Transverse colon (tissue), 4 donors: ENCODE data around the gene FNIP2. TPM values are rescaled to one million over a fixed set of nuclear protein-coding genes. Genes with fewer than 3 reads are reported as not detected.

Source experiments
- DNase-seq: peaks from one replicate; pipeline ENCODE4 v3.0.0-alpha.2; 2019
- H3K27ac ChIP-seq, 4 donors: fragments of 200-600 bp; sonication (generic); 2 replicates each; pipeline ENCODE4 v1.5.1; 2016 to 2018; ENCODE audit warnings: inconsistent platforms in 4 of 4
- H3K27me3 ChIP-seq: fragments of 200-600 bp; sonication (generic); 2 replicates; pipeline ENCODE4 v1.5.1; 2017; ENCODE audit warnings: inconsistent platforms
- H3K36me3 ChIP-seq, 4 donors: fragments of 200-600 bp; sonication (generic); 2 replicates each; pipeline ENCODE4 v1.5.1; 2017 to 2019; ENCODE audit warnings: inconsistent platforms in 4 of 4
- H3K4me1 ChIP-seq, 4 donors: fragments of 200-600 bp; sonication (generic); 2 replicates each; pipeline ENCODE4 v1.5.1; 2017 to 2020; ENCODE audit warnings: inconsistent platforms in 4 of 4
- H3K4me3 ChIP-seq, 4 donors: fragments of 200-600 bp; sonication (generic); 1 replicate in 1 of 4; 2 replicates in 3 of 4; pipeline versions ENCODE4 v1.5.1 to v1.6.1; 2017 to 2019; ENCODE audit warnings: inconsistent platforms in 4 of 4
- H3K9me3 ChIP-seq, 2 donors: fragments of 200-600 bp; sonication (generic); 2 replicates each; pipeline ENCODE4 v1.5.1; 2017 to 2019; ENCODE audit warnings: inconsistent platforms in 2 of 2
- CTCF ChIP-seq, 5 experiments: fragments of 200-600 bp in 3 of 5; fragments of 450-650 bp in 2 of 5; sonication (generic) in 3 of 5; IDR thresholded peaks; 1 replicate in 2 of 5; 2 replicates in 3 of 5; pipeline ENCODE4 v1.5.1; 2016 to 2017; ENCODE audit warnings: antibody characterized with exemption in 5 of 5, inconsistent platforms in 3 of 5, mild to moderate bottlenecking in 2 of 5, moderate library complexity in 1 of 5
- EP300 ChIP-seq: sonication (generic); formaldehyde crosslinking; IDR thresholded peaks from one replicate; pipeline ENCODE4 v1.6.1; 2017; ENCODE audit warnings: antibody characterized with exemption, low read depth
- POLR2A ChIP-seq: fragments of 450-650 bp; IDR thresholded peaks from one replicate; pipeline ENCODE4 v1.6.1; 2016; ENCODE audit warnings: antibody characterized with exemption, mild to moderate bottlenecking, moderate library complexity
- POLR2AphosphoS5 ChIP-seq, 3 donors: sonication (generic); formaldehyde crosslinking; IDR thresholded peaks; one replicate each; pipeline ENCODE4 v1.6.1; 2016; ENCODE audit warnings: antibody characterized with exemption in 3 of 3
- WGBS, 2 donors: methylation state at CpG; one replicate each; pipeline ENCODE4 v1.1.5; 2018; ENCODE audit warnings: low coverage in 1 of 2; 5-methylcytosine and 5-hydroxymethylcytosine counted together
- in situ Hi-C, 4 donors: fragments of 200-750 bp; cut with MboI; loops; one replicate each; pipeline versions ENCODE4 v1.15.0 to v1.15.1; 2017; ENCODE audit warnings: low sequenced_read_pairs in 3 of 4, low pct_ligation_motif_present in 1 of 4, low pct_unique_long_range_greater_than_20kb in 1 of 4
- intact Hi-C: fragments of 100-400 bp; cut with DNase I; formaldehyde crosslinking; loops from one replicate; pipeline ENCODE4 v1.15.1; 2023; ENCODE audit warnings: low total_unique reads
- total RNA-seq, 4 donors: library from RNA; depleted of rRNA; stranded (reverse); fragments of >200 nt; gene quantifications; one replicate each; pipeline ENCODE4 v1.1.0, GENCODE V29; 2016

The FNIP2 gene
- total RNA-seq, 4 donors from 2014 or later, result 47.2 to 105 (median 64.0) TPM

GRCh38 chr4:158771776-158772175, 3.0 kb downstream of the FNIP2 start:
- intact Hi-C loops (no loop called here), in situ Hi-C loops (no loop called here)
- TF ChIP-seq EP300 (no peak), POLR2A (no peak), CTCF (IDR thresholded peaks at IDR 0.05) (no peak), POLR2AphosphoS5 (IDR thresholded peaks at IDR 0.05) (no peak)
- H3K36me3 ChIP-seq, result no peaks in the 10 kb centered on the region
- H3K27ac ChIP-seq, result peak overlapping the region; percentile 0 to 93 (median 32)
- no peaks in the 10 kb centered on the region for H3K27me3 ChIP-seq
- H3K9me3 ChIP-seq, result no peaks in the 10 kb centered on the region
- 32 to 46% methylated on average over 2 of the region's 2 CpGs for WGBS, 2 donors
- no peak overlapping the region for H3K4me3 ChIP-seq
- DNase-seq, result no peak
- H3K4me1 ChIP-seq, result peaks cover 9 to 73% (median 51%) of the 10 kb centered on the region in 4 donors

- no peaks in the 10 kb centered on the region for H3K36me3 ChIP-seq
- in situ Hi-C loops (no loop called here), intact Hi-C loops (loop anchor here (2.0 kb wide), 1 partner anchor 70 kb away; no protein-coding TSS in a partner anchor)
- no peaks in the 10 kb centered on the region for H3K9me3 ChIP-seq
- H3K27ac ChIP-seq, result peak overlapping the region; percentile 52 to 73 (median 68)
- no peak overlapping the region for H3K4me3 ChIP-seq
- DNase-seq, result no peak
- TF ChIP-seq POLR2A, result no peak
- TF ChIP-seq POLR2AphosphoS5 (IDR thresholded peaks at IDR 0.05), result peak in 1 of 3 donors; percentile 28
- H3K4me1 ChIP-seq, result peaks cover 26 to 95% (median 67%) of the 10 kb centered on the region in 4 donors
- H3K27me3 ChIP-seq, result no peaks in the 10 kb centered on the region
- 20 to 28% methylated on average over 1 of the region's 1 CpG for WGBS, 2 donors
These were observed 6.3 kb downstream of the FNIP2 start for GRCh38 chr4:158775091-158775651.

GRCh38 chr4:158776106-158776505, 7.3 kb downstream of the FNIP2 start:
- Histone ChIP-seq H3K4me3 (no peak overlapping the region), H3K9me3 (no peaks in the 10 kb centered on the region), H3K4me1 (peaks cover 21 to 95% (median 59%) of the 10 kb centered on the region in 4 donors), H3K36me3 (no peaks in the 10 kb centered on the region), H3K27me3 (no peaks in the 10 kb centered on the region), H3K27ac (peak overlapping the region in 2 of 4 donors; percentile 52 to 73)
- no peak for TF ChIP-seq POLR2A
- WGBS, 2 donors, result 37 to 80% methylated on average over 1 of the region's 1 CpG
- DNase-seq, result no peak
- in situ Hi-C loops (no loop called here), intact Hi-C loops (no loop called here)

- 57 to 71% methylated on average over 4 to 6 of the region's 6 CpGs for WGBS, 2 donors
- no peak for DNase-seq
- H3K9me3 ChIP-seq, result no peaks in the 10 kb centered on the region
- intact Hi-C loops (no loop called here), in situ Hi-C loops (no loop called here)
- peaks cover 19 to 95% (median 61%) of the 10 kb centered on the region in 4 donors for H3K4me1 ChIP-seq
- H3K36me3 ChIP-seq, result no peaks in the 10 kb centered on the region
- no peaks in the 10 kb centered on the region for H3K27me3 ChIP-seq
- peak overlapping the region; percentile 64 to 75 (median 68) for H3K27ac ChIP-seq
- no peak for TF ChIP-seq POLR2A
- TF ChIP-seq CTCF (IDR thresholded peaks at IDR 0.05), result no peak
- no peak for TF ChIP-seq POLR2AphosphoS5 (IDR thresholded peaks at IDR 0.05)
- no peak for TF ChIP-seq EP300
- H3K4me3 ChIP-seq, result peak overlapping the region in 1 of 4 donors; percentile 29
These were observed 8.8 kb downstream of the FNIP2 start for GRCh38 chr4:158777423-158778155.

GRCh38 chr4:158778156-158778711, 9.4 kb downstream of the FNIP2 start:
- WGBS, 2 donors, result 37 to 57% methylated on average over 2 of the region's 2 CpGs
- in situ Hi-C loops, result no loop called here
- no peak for DNase-seq

More at GRCh38 chr4:158778156-158778711, 9.4 kb downstream of the FNIP2 start:
- intact Hi-C loops, result no loop called here
- TF ChIP-seq POLR2AphosphoS5 (IDR thresholded peaks at IDR 0.05) (no peak), POLR2A (no peak), CTCF (IDR thresholded peaks at IDR 0.05) (no peak), EP300 (no peak)
- peak overlapping the region; percentile 64 to 75 (median 68) for H3K27ac ChIP-seq
- peak overlapping the region in 1 of 4 donors; percentile 29 for H3K4me3 ChIP-seq
- H3K27me3 ChIP-seq, result no peaks in the 10 kb centered on the region
- peaks cover 20 to 95% (median 67%) of the 10 kb centered on the region in 4 donors for H3K4me1 ChIP-seq
- H3K9me3 ChIP-seq, result no peaks in the 10 kb centered on the region
- H3K36me3 ChIP-seq, result no peaks in the 10 kb centered on the region
